ENCODE results near the gene RAP1GAP2. TPM values are rescaled to one million over a fixed set of nuclear protein-coding genes. Genes with fewer than 3 reads are reported as not detected.

The RAP1GAP2 gene
- total and polyA plus RNA-seq, 2 of the 8 experiments (the other 6 are each of a cell fraction or from before 2014, with no cell fraction given), result 24.0 to 63.8 TPM

DNA sequence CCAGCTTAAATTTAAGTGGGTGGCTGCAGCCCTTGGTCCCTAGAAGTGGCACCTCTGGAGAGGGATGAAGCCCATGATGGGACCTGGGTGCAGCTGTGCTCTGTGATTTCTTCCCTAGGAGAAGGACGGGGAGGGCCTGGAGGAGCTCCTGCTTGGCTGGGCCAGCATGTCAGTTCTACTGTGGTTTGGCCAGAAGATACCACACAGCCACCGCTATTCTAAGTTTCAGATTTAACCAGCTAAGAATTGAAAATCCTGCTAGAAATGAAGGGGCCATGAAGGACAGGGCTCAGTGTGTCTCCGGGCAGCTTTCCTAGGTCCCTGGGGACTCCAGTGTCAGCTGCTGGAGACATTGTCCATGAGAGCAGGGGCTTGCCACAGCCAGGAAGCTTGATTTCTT, 9.7 kb downstream of the RAP1GAP2 start:
- FAIRE-seq, result no peak

More for the DNA sequence above, 9.7 kb downstream of the RAP1GAP2 start:
- H3K79me2 ChIP-seq (ENCODE audit: control insufficient read depth in 1 of 2, insufficient read depth in 2 of 2, low read length in 2 of 2), result no peaks in the 10 kb centered on the region
- no peak overlapping the region for H2BK20ac ChIP-seq (ENCODE audit: low read length)
- ChIA-PET CTCF (ENCODE audit: partially characterized antibody) (interaction anchor here (0.8 to 1.9 kb wide), 5 partner anchors 19 to 206 kb away, joined by 3 to 7 read pairs (median 4); no protein-coding TSS in a partner anchor), POLR2A (ENCODE audit: partially characterized antibody) (no interaction called here)
- no peak for TF ChIP-seq SP4 (IDR thresholded peaks at IDR 0.05; ENCODE audit: low read length)
- no peak overlapping the region for H2BK120ac ChIP-seq (replicated peaks; ENCODE audit: low read depth, low read length)
- no peak overlapping the region for H3K56ac ChIP-seq (replicated peaks; ENCODE audit: insufficient read length, low read depth, low read length)
- no peak overlapping the region for H3K27ac ChIP-seq (ENCODE audit: low read depth, low read length)
- no peak overlapping the region for H4K91ac ChIP-seq (replicated peaks; ENCODE audit: insufficient read length, low read length)
- no peak overlapping the region for H4K5ac ChIP-seq (ENCODE audit: insufficient read length, low read depth, low read length)
- H2AFZ ChIP-seq (ENCODE audit: low read length), result no peak overlapping the region
- no peak overlapping the region for H3K23ac ChIP-seq (ENCODE audit: insufficient read length)
- H3K9ac ChIP-seq (replicated peaks in 1 of 4; ENCODE audit: extremely low read depth in 1 of 4, low read depth in 3 of 4, low read length in 3 of 4), result no peak overlapping the region
- no peak overlapping the region for H2BK12ac ChIP-seq (ENCODE audit: low read depth, low read length)
- H3K4ac ChIP-seq (replicated peaks; ENCODE audit: insufficient read length, low read depth, low read length), result no peak overlapping the region
- H3K36me3 ChIP-seq (ENCODE audit: control insufficient read depth in 2 of 4, insufficient read depth in 4 of 4, low read length in 3 of 4), result no peaks in the 10 kb centered on the region
- no peak overlapping the region for H2BK15ac ChIP-seq (ENCODE audit: low read length)
- WGBS, 2 experiments (ENCODE audit: extremely low coverage in 1 of 2, insufficient coverage in 1 of 2, insufficient read length in 1 of 2, insufficient replicate concordance in 2 of 2, low coverage in 1 of 2, low lambda C conversion rate in 2 of 2, missing lambda C conversion rate in 1 of 2), result 90% methylated on average over 3 of the region's 3 CpGs; no CpG with 5 or more reads in 1 of the 2 experiments
- H4K8ac ChIP-seq (ENCODE audit: extremely low read depth, insufficient read depth, low read length), result no peak overlapping the region
- no peaks in the 10 kb centered on the region for H3K79me1 ChIP-seq (ENCODE audit: low read depth, low read length)
- H2AK5ac ChIP-seq (ENCODE audit: low read depth, low read length), result no peak overlapping the region
- H3K4me2 ChIP-seq (ENCODE audit: insufficient read depth in 1 of 2, low read depth in 2 of 2, low read length in 2 of 2), result no peak overlapping the region
- no peaks in the 10 kb centered on the region for H3K27me3 ChIP-seq (replicated peaks in 1 of 4; ENCODE audit: control insufficient read depth in 3 of 4, extremely low read depth in 1 of 4, insufficient read depth in 3 of 4, low read length in 3 of 4)
- no peaks in the 10 kb centered on the region for H3K4me1 ChIP-seq (replicated peaks in 1 of 4; ENCODE audit: control insufficient read depth in 3 of 4, insufficient read depth in 4 of 4, low read length in 3 of 4)
- H3K4me3 ChIP-seq (ENCODE audit: extremely low read depth in 1 of 4, insufficient read depth in 2 of 4, low read depth in 3 of 4, low read length in 4 of 4), result no peak overlapping the region
- H3K14ac ChIP-seq (ENCODE audit: insufficient read length), result no peak overlapping the region
- no peak overlapping the region for H3K18ac ChIP-seq (ENCODE audit: extremely low read depth, low read length)
- DNase-seq (ENCODE audit: low read depth in 1 of 2, low spot score in 2 of 2), result no peak
- no peak overlapping the region for H2BK5ac ChIP-seq (ENCODE audit: low read depth, low read length)
- no peaks in the 10 kb centered on the region for H3K23me2 ChIP-seq (ENCODE audit: low read depth, low read length)
- no peaks in the 10 kb centered on the region for H3K9me3 ChIP-seq (ENCODE audit: insufficient read depth in 2 of 2, low read depth in 1 of 2, low read length in 1 of 2)
- H4K20me1 ChIP-seq (replicated peaks in 1 of 2; ENCODE audit: control insufficient read depth in 1 of 2, insufficient read depth in 2 of 2, low read length in 2 of 2), result peaks cover 0 to 2% of the 10 kb centered on the region in 2 experiments
